Neutrophil (primary cell): Measurements from ENCODE around the gene EFTUD2.

Experiments
- H3K27ac ChIP-seq: fragments of 200-600 bp; sonication (generic); 2 replicates; pipeline ENCODE4 v1.5.1; 2016; ENCODE audit warnings: mild to moderate bottlenecking, moderate library complexity
- H3K27me3 ChIP-seq: fragments of 200-600 bp; sonication (generic); 2 replicates; pipeline ENCODE4 v1.6.0; 2016; ENCODE audit warnings: mild to moderate bottlenecking
- H3K36me3 ChIP-seq: fragments of 200-600 bp; sonication (generic); 2 replicates; pipeline ENCODE4 v1.5.1; 2017
- H3K4me1 ChIP-seq, 2 experiments: fragments of 200-600 bp in 1 of 2; sonication (generic) in 1 of 2; 1 replicate in 1 of 2; 2 replicates in 1 of 2; pipeline versions ENCODE4 v1.5.1 to v1.6.1; 2013 to 2016; ENCODE audit warnings: low read depth in 1 of 2, low read length in 1 of 2, mild to moderate bottlenecking in 1 of 2, moderate library complexity in 1 of 2; ENCODE audit not compliant: control insufficient read depth in 1 of 2, insufficient read depth in 1 of 2
- H3K4me3 ChIP-seq, 2 experiments: fragments of 200-600 bp in 1 of 2; sonication (generic) in 1 of 2; 1 replicate in 1 of 2; 2 replicates in 1 of 2; pipeline ENCODE4 v1.5.1; 2013 to 2016; ENCODE audit warnings: low read depth in 1 of 2, low read length in 1 of 2, mild to moderate bottlenecking in 1 of 2, moderate library complexity in 1 of 2
- H3K9me3 ChIP-seq: fragments of 200-600 bp; sonication (generic); 2 replicates; pipeline ENCODE4 v1.5.1; 2016
- TF ChIP-seq, protein P1 (sequence below): fragments of 200-600 bp; sonication (generic); IDR thresholded peaks from 2 replicates; pipeline ENCODE4 v1.5.1; 2016; ENCODE audit warnings: antibody characterized with exemption

Gene EFTUD2

DNA sequence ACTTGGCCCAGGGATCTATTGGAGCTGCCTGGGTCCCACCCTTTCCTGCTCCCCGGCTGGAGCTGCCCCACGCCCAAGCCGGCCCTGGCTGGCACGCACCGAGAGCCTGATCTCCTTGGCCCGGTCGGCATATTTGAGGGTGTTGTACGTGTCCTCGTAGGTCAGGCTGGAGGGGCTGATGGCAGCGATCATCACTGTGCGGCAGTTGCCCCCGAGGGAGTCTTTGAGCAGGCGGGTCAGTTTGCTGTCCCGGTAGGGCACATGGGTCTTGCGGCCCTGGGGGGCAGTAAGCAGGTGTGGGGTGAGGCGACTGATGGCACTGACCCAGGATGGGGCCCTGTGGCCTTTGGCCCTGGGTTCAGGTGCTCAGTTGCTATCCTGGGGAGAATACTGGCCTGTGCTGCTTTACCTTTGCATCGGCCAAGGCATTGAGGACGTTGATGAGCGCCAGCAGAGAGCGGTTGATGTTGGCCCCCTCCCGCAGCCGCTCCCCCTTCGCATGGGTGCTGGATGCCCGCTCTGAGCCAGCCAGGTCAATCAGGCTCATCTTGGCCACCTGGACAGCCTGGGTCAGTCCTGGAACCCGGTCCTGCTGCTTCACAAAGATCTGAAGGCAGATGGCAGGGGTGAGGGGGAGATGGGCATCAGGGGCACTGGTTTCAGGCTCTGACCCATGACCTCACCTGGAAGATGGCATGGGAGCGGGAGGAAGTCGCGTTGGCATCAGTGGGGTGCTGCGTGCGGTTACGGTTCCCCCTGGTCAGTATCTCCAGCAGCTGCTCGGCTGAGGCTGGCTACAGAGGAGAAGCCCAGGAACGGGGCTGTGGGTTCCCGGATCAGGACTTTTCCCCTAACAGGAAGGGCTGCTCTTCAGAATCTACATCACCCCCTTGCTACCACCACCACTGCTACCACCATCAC, 34.8 kb upstream of the EFTUD2 start:
- Histone ChIP-seq H3K27ac (no peak overlapping the region), H3K4me1 (no peaks in the 10 kb centered on the region), H3K4me3 (no peak overlapping the region), H3K36me3 (peaks cover 70% of the 10 kb centered on the region), H3K27me3 (no peaks in the 10 kb centered on the region), H3K9me3 (no peaks in the 10 kb centered on the region)
- TF ChIP-seq, protein P1, sequence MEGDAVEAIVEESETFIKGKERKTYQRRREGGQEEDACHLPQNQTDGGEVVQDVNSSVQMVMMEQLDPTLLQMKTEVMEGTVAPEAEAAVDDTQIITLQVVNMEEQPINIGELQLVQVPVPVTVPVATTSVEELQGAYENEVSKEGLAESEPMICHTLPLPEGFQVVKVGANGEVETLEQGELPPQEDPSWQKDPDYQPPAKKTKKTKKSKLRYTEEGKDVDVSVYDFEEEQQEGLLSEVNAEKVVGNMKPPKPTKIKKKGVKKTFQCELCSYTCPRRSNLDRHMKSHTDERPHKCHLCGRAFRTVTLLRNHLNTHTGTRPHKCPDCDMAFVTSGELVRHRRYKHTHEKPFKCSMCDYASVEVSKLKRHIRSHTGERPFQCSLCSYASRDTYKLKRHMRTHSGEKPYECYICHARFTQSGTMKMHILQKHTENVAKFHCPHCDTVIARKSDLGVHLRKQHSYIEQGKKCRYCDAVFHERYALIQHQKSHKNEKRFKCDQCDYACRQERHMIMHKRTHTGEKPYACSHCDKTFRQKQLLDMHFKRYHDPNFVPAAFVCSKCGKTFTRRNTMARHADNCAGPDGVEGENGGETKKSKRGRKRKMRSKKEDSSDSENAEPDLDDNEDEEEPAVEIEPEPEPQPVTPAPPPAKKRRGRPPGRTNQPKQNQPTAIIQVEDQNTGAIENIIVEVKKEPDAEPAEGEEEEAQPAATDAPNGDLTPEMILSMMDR, result no peak

DNA sequence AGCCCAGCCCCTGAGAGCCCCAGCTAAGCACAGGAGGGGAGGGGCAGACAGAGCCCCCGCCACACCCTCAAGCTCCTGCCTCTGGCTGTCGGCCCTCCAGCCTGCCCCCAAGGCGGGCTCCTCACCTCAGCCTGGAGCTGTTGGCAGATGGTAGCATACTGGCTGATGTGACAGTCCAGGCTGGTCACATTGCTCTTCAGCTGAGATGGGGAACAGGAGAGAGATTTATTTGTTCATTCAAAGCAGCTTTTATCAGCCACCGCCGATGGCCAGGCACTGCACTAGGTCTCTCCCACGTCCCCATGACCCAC, 33.5 kb upstream of the EFTUD2 start:
- Histone ChIP-seq H3K27ac (no peak overlapping the region), H3K4me1 (no peaks in the 10 kb centered on the region), H3K27me3 (no peaks in the 10 kb centered on the region), H3K4me3 (no peak overlapping the region), H3K36me3 (peaks cover 84% of the 10 kb centered on the region), H3K9me3 (no peaks in the 10 kb centered on the region)
- TF ChIP-seq, protein P1, result no peak

DNA sequence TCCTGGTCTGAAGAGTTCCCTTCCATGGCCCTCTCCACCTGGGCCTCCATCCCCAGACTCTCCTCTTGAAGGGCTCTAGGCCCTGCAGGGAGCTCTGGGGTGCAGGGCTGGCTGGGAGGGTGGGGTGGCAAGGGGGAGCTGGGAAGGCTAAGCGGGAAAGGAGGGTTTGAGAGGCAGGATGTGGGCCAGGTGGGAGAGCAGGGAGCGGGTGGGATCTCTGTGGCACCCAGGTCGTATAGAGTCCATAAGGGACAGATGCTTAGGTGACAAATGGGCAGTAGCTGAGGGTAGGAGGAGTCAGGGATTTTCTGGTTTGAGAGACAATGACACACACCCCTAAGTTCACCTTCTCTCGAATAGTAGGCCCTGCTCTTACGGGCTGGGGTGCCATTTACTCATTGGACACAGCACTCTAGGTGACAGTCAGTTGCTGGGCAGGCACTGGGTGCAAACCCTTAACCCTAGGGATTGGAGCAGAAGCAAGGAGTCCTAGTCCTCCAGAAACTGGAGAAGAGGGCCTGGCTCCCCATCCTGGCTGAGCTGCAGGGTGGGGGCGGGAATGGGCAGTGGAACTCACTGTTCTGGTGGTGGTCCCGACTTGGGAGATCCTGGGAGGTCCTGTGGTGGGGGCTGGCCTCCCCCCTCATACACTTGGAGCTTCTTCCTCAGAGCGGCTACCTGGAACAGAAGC, 33.0 kb upstream of the EFTUD2 start:
- H3K36me3 ChIP-seq, result peaks cover 89% of the 10 kb centered on the region

GRCh38 chr17:44931376-44931775, 32.1 kb upstream of the EFTUD2 start:
- H3K9me3 ChIP-seq, result no peaks in the 10 kb centered on the region
- no peaks in the 10 kb centered on the region for H3K27me3 ChIP-seq
- TF ChIP-seq, protein P1, result no peak
- H3K27ac ChIP-seq, result no peak overlapping the region
- no peak overlapping the region for H3K4me3 ChIP-seq
- H3K36me3 ChIP-seq, result peaks cover 97% of the 10 kb centered on the region
- no peaks in the 10 kb centered on the region for H3K4me1 ChIP-seq

More for the DNA sequence above, 33.0 kb upstream of the EFTUD2 start:
- Histone ChIP-seq H3K9me3 (no peaks in the 10 kb centered on the region), H3K27ac (no peak overlapping the region), H3K4me3 (no peak overlapping the region), H3K27me3 (no peaks in the 10 kb centered on the region), H3K4me1 (no peaks in the 10 kb centered on the region)
- TF ChIP-seq, protein P1, result no peak

- Histone ChIP-seq H3K4me3 (no peak overlapping the region), H3K4me1 (no peaks in the 10 kb centered on the region), H3K36me3 (peaks cover 98% of the 10 kb centered on the region), H3K27ac (no peak overlapping the region), H3K27me3 (no peaks in the 10 kb centered on the region), H3K9me3 (no peaks in the 10 kb centered on the region)
- TF ChIP-seq, protein P1, result no peak
Measured at GRCh38 chr17:44930667-44931066, 31.4 kb upstream of the EFTUD2 start.
